Cardiac septum (tissue), 1 donor: ENCODE data around the gene ATP10A. TPM values are rescaled to one million over a fixed set of nuclear protein-coding genes. Genes with fewer than 3 reads are reported as not detected.

Experiments
- DNase-seq: peaks from one replicate; pipeline ENCODE4 v3.0.0-alpha.2; 2020; ENCODE audit warnings: low spot score
- intact Hi-C: fragments of 100-400 bp; cut with DNase I; formaldehyde crosslinking; loops from one replicate; pipeline ENCODE4 v1.14.0; 2022
- long read RNA-seq: library from polyadenylated mRNA; unstranded; transcript quantifications from one replicate; pipeline ENCODE4 v2.0.0, GENCODE V29; 2021
- total RNA-seq: library from RNA; stranded (reverse); fragmentation: NEBNext Ultra II Directional; extraction: Animal tissue kit (Norgen Biotek cat#: 25700); gene quantifications from one replicate; pipeline ENCODE4 v1.2.1, GENCODE V29; 2021
- donor health status: DM: no; HTN: no; CAD: no.

Gene ATP10A, protein sequence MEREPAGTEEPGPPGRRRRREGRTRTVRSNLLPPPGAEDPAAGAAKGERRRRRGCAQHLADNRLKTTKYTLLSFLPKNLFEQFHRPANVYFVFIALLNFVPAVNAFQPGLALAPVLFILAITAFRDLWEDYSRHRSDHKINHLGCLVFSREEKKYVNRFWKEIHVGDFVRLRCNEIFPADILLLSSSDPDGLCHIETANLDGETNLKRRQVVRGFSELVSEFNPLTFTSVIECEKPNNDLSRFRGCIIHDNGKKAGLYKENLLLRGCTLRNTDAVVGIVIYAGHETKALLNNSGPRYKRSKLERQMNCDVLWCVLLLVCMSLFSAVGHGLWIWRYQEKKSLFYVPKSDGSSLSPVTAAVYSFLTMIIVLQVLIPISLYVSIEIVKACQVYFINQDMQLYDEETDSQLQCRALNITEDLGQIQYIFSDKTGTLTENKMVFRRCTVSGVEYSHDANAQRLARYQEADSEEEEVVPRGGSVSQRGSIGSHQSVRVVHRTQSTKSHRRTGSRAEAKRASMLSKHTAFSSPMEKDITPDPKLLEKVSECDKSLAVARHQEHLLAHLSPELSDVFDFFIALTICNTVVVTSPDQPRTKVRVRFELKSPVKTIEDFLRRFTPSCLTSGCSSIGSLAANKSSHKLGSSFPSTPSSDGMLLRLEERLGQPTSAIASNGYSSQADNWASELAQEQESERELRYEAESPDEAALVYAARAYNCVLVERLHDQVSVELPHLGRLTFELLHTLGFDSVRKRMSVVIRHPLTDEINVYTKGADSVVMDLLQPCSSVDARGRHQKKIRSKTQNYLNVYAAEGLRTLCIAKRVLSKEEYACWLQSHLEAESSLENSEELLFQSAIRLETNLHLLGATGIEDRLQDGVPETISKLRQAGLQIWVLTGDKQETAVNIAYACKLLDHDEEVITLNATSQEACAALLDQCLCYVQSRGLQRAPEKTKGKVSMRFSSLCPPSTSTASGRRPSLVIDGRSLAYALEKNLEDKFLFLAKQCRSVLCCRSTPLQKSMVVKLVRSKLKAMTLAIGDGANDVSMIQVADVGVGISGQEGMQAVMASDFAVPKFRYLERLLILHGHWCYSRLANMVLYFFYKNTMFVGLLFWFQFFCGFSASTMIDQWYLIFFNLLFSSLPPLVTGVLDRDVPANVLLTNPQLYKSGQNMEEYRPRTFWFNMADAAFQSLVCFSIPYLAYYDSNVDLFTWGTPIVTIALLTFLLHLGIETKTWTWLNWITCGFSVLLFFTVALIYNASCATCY (N-terminal part only)
- total RNA-seq, result 0.94 TPM
- long read RNA-seq, full-length matches to known transcripts, result 1 of 2 reads
- long read RNA-seq, partial matches to known transcripts, result 0 of 2 reads
- long read RNA-seq, other reads (novel, unspliced or antisense), result 1 of 2 reads

- no peak for DNase-seq
- intact Hi-C loops, result loop anchor here (5.0 kb wide), 2 partner anchors 76 to 126 kb away; no protein-coding TSS in a partner anchor
Observed at GRCh38 chr15:25863111-25863967, at the start of gene ATP10A. ATP10A (minus strand) TSS chr15:25863327; CDS start chr15:25863096, 231 bp downstream.

GRCh38 chr15:25912035-25912434 is 48.9 kb upstream of the ATP10A start:
- intact Hi-C loops, result no loop called here
- DNase-seq, result no peak

DNA sequence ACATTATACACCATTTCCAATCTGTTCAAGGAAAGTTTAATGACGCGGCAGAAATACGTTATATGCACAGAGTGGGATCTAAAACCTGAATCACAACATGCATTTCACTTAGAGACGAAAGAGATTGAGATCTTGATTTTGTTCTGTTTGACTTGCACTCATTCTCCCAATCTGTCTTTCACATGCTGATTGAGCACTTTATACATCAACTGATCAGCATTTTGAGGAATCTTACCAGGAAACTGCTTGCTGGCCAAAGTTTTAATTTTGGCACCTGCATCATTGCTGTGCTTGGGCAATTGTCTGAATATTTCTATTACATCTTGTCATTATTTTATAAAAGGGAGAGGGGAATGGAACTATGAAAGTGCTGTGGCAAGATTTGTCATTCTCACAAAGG is 47.7 kb upstream of the ATP10A start:
- DNase-seq, result no peak
- intact Hi-C loops, result no loop called here

DNA sequence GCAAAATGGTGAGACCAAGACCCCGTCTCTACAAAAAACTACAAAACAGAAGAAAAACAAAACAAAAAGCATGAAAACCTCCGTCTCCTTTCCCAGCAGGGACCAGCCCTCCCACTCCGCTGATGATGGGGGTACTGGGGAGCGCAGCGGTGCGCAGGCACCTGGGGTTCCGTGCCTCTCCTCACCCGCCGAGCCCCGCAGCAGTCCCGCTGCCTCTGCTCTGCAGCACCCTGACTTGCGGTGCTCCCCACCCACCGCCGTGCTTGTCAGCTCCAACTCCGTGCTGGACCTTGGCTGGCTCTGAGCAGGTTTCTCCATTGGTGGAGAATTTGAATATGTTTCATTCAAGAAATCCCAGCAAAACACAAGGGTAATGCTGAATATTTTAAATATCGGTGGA is 46.7 kb upstream of the ATP10A start:
- no peak for DNase-seq

GRCh38 chr15:25909325-25909724 is 46.2 kb upstream of the ATP10A start:
- DNase-seq, result no peak
- intact Hi-C loops, result no loop called here

More for the DNA sequence above, 46.7 kb upstream of the ATP10A start:
- intact Hi-C loops, result no loop called here

- intact Hi-C loops, result no loop called here
- no peak for DNase-seq
Observed at GRCh38 chr15:25905140-25905539, 42.0 kb upstream of the ATP10A start.

GRCh38 chr15:25903024-25903581 is 40.0 kb upstream of the ATP10A start:
- no peak for DNase-seq
- intact Hi-C loops, result no loop called here

DNA sequence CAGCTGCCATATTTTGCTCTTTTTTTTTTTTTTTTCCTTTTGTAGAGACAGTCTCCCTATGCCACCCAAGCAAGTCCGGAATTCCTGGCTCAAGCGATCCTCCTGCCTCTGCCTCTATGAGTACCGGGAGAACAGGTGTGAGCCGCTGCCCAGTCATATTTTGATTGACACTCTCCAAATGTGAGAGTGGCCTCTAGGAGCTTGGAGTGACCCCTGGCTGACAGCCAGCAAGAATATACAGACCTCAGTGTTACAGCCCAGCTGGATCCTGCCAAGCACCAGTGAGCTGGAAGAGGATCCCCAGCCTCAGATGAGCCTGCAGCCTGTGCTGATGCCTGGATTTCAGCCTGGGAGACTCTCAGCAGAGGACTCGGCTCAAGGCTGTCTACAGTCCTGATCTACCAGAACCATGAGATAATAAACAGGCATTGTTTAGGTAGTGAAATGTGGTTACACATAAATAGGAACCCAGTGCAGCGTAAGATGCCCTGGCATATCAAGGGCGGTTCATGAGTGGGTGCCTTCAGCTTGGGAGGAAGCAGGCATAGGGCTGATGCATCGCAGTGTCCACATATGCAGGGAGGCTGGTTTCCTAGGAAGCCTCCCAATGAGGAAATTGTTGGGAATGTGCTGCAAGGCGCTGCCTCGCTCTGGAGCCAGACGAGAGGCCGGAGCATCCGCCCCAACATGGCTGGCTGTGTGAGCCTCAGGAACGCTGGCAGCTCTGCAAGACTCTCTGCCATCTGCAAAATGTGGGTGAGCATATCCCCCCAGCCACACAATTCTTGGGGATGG is 38.9 kb upstream of the ATP10A start:
- intact Hi-C loops, result no loop called here
- no peak for DNase-seq

DNA sequence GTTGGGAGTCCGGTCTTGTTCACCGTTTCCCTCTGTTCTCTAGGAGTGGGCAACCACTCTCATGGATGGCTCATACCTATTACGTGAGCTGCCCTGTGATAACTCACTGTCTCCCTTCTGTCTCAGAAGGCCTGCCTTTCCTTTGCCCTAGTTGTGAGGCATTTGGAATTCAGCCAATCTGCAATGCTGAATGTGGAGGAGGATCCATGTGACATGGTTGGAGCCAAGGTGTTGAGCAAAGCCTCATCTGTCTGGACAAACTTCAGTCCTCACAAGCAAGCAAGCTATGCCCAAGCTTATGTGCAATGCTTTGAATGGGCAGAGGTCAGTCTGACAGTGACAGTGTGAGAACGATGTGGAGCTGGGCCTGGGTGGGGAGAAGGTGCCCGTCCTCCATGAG is 37.8 kb upstream of the ATP10A start:
- intact Hi-C loops, result no loop called here

GRCh38 chr15:25900431-25900830 is 37.3 kb upstream of the ATP10A start:
- intact Hi-C loops, result no loop called here
- no peak for DNase-seq

More for the DNA sequence above, 37.8 kb upstream of the ATP10A start:
- no peak for DNase-seq

- no peak for DNase-seq
- intact Hi-C loops, result no loop called here
Observed at GRCh38 chr15:25899870-25900269, 36.7 kb upstream of the ATP10A start.

GRCh38 chr15:25897658-25898057 is 34.5 kb upstream of the ATP10A start:
- DNase-seq, result no peak
- intact Hi-C loops, result no loop called here

DNA sequence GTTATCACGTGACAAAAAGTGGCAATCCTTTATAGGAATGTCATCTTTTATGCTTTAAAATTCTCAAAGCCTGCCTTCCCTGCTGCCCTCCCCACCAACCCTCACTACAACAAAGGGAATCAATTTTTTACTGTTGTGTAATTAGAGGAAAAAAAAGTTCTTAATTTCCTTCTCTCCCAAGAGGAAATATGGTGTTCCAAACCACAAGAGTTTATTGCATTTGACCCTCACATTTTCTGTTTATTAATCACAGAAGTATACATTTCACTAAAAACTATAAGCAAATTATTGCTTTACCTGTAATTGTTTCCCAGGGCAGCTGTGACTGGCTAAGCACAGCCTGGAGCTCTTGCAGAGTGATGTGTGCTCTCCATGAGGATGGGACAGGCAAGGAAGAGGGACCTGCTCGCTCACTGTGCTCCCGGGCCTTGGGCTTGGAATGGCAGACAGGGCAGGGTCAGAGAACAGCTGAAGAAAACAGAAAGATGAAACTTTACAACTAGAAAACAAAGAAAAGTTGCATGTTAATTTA is 31.3 kb upstream of the ATP10A start:
- no peak for DNase-seq
- intact Hi-C loops, result no loop called here

GRCh38 chr15:25893596-25893995 is 30.5 kb upstream of the ATP10A start:
- DNase-seq, result no peak
- intact Hi-C loops, result no loop called here

GRCh38 chr15:25892126-25892525 is 29.0 kb upstream of the ATP10A start:
- intact Hi-C loops, result no loop called here
- DNase-seq, result no peak

DNA sequence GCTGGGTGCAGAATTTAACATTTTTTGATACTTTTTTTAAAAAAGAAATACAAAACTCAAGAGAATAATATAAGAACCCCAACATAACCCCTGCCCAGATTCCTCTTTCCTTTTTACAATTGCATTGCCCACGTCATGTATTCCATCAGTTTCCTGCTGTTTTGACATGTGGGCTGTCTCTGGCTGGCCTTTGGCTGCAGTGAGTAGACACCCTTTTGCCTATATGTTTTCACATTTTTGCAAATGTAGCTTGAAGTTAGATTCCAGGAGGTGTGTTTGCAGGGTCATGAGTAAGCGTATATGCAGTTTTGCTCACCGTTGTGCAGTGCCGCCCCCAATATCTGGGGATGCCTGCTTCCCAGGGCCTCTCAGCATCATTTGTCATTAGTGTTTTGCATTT is 28.0 kb upstream of the ATP10A start:
- intact Hi-C loops, result no loop called here
- DNase-seq, result no peak

- intact Hi-C loops, result no loop called here
Observed at GRCh38 chr15:25890529-25890928, 27.4 kb upstream of the ATP10A start.

More at GRCh38 chr15:25890529-25890928, 27.4 kb upstream of the ATP10A start:
- no peak for DNase-seq
